GM20000 (cell line): Measurements from ENCODE around the gene CALML3.

Experiments used
- DNase-seq: peaks from one replicate; pipeline ENCODE4 v3.0.0; 2012; ENCODE audit warnings: low spot score
- CTCF ChIP-seq: IDR thresholded peaks from 2 replicates; pipeline ENCODE4 v1.5.1; 2012; ENCODE audit warnings: mild to moderate bottlenecking, control low read depth; ENCODE audit errors: extremely low read depth, missing control alignments

CALML3 gene

GRCh38 chr10:5506246-5506645, 18.5 kb upstream of the CALML3 start:
- no peak for DNase-seq
- no peak for TF ChIP-seq CTCF

- DNase-seq = no peak
- TF ChIP-seq CTCF = no peak
These were observed 17.8 kb upstream of the CALML3 start for GRCh38 chr10:5506751-5507648.

GRCh38 chr10:5507649-5508131, 17.1 kb upstream of the CALML3 start:
- no peak for TF ChIP-seq CTCF
- DNase-seq = no peak

GRCh38 chr10:5508161-5508604, 16.6 kb upstream of the CALML3 start:
- no peak for TF ChIP-seq CTCF
- no peak for DNase-seq

- no peak for TF ChIP-seq CTCF
- DNase-seq = no peak
These were observed 16.0 kb upstream of the CALML3 start for GRCh38 chr10:5508786-5509185.

- TF ChIP-seq CTCF = no peak
- DNase-seq = no peak
These were observed 15.5 kb upstream of the CALML3 start for GRCh38 chr10:5509236-5509635.

- no peak for TF ChIP-seq CTCF
- no peak for DNase-seq
These were observed 15.1 kb upstream of the CALML3 start for GRCh38 chr10:5509691-5510090.
